Loucy (cell line): ENCODE measurements around the gene RPP14.

Experiments
- EZH2phosphoT487 ChIP-seq: fragments of 200-600 bp; IDR thresholded peaks from 2 replicates; pipeline ENCODE4 v1.6.1; 2018; ENCODE audit warnings: antibody characterized with exemption, mild to moderate bottlenecking, moderate library complexity, borderline replicate concordance
- TF ChIP-seq, protein P1 (sequence below): fragments of 200-600 bp; sonication (generic); conservative IDR thresholded peaks from 2 replicates; pipeline ENCODE4 v1.5.1; 2014; ENCODE audit warnings: mild to moderate bottlenecking, antibody characterized with exemption, low read length

DNA sequence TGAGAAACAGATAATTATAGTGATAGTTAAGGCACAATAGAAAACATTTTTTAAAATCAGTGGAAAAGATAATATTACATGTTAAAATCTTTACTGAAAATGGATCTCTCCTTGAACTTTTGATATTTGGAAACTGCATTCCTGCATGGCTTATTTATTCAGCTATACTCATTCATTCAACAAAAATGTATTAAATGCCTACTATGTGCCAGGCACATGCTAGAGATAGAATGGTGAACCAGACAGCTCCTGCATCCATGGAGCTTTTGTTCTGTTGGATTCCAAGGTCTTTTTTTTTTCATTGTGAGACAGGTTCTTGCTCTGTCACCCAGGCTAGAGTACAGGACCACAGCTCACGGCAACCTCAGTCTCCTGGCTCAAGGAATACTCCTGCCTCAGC, 31.1 kb downstream of the RPP14 start:
- TF ChIP-seq, protein P1, sequence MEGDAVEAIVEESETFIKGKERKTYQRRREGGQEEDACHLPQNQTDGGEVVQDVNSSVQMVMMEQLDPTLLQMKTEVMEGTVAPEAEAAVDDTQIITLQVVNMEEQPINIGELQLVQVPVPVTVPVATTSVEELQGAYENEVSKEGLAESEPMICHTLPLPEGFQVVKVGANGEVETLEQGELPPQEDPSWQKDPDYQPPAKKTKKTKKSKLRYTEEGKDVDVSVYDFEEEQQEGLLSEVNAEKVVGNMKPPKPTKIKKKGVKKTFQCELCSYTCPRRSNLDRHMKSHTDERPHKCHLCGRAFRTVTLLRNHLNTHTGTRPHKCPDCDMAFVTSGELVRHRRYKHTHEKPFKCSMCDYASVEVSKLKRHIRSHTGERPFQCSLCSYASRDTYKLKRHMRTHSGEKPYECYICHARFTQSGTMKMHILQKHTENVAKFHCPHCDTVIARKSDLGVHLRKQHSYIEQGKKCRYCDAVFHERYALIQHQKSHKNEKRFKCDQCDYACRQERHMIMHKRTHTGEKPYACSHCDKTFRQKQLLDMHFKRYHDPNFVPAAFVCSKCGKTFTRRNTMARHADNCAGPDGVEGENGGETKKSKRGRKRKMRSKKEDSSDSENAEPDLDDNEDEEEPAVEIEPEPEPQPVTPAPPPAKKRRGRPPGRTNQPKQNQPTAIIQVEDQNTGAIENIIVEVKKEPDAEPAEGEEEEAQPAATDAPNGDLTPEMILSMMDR: no peak
- TF ChIP-seq EZH2phosphoT487: no peak
